Adrenal gland (tissue), 5 donors: ENCODE data around the gene SRPK2.

ENCODE experiments used
- POLR2A ChIP-seq, 2 donors: fragments of 450-650 bp; IDR thresholded peaks; one replicate each; pipeline ENCODE4 v1.6.1; 2017; ENCODE audit warnings: antibody characterized with exemption in 2 of 2, mild to moderate bottlenecking in 2 of 2, moderate library complexity in 1 of 2
- TF ChIP-seq, protein P1 (sequence below), 6 experiments: fragments of 450-650 bp in 4 of 6; fragments of 200-600 bp in 2 of 6; sonication (generic) in 1 of 6; IDR thresholded peaks; 1 replicate in 5 of 6; 2 replicates in 1 of 6; pipeline versions ENCODE4 v1.5.1 to v1.8.0; 2016 to 2021; ENCODE audit warnings: antibody characterized with exemption in 6 of 6, mild to moderate bottlenecking in 2 of 6, moderate library complexity in 1 of 6
- donor health status: DM: no; HTN: no; CAD: no.

GRCh38 chr7:105204520-105204919, 184.2 kb downstream of the SRPK2 start:
- TF ChIP-seq, protein P1, sequence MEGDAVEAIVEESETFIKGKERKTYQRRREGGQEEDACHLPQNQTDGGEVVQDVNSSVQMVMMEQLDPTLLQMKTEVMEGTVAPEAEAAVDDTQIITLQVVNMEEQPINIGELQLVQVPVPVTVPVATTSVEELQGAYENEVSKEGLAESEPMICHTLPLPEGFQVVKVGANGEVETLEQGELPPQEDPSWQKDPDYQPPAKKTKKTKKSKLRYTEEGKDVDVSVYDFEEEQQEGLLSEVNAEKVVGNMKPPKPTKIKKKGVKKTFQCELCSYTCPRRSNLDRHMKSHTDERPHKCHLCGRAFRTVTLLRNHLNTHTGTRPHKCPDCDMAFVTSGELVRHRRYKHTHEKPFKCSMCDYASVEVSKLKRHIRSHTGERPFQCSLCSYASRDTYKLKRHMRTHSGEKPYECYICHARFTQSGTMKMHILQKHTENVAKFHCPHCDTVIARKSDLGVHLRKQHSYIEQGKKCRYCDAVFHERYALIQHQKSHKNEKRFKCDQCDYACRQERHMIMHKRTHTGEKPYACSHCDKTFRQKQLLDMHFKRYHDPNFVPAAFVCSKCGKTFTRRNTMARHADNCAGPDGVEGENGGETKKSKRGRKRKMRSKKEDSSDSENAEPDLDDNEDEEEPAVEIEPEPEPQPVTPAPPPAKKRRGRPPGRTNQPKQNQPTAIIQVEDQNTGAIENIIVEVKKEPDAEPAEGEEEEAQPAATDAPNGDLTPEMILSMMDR (IDR thresholded peaks at IDR 0.05), result no peak
- no peak for TF ChIP-seq POLR2A (IDR thresholded peaks at IDR 0.05)
